Memory B cell (primary cell): Measurements from ENCODE around the gene TMCO6.
A peak's percentile ranks its signal among the peaks of the same experiment; 100 is the strongest.
"Not testable (repeated sequence)": the region's sequence is repeated elsewhere in the genome, so short reads cannot be mapped to it uniquely, and the experiment has no call there.

Source experiments
- ATAC-seq: fragments of 150-1000 bp; cut with Tn5 transposase; 2 replicates; pipeline ENCODE4 v1.10.0; 2021; ENCODE audit warnings: low read depth, mild to moderate bottlenecking, moderate library complexity
- DNase-seq, 2 donors: peaks; one replicate each; pipeline ENCODE4 v3.0.0; 2022; ENCODE audit warnings: low spot score in 2 of 2
- H3K27ac Mint-ChIP-seq: one replicate; pipeline ENCODE4 v1.8.0; 2022; ENCODE audit warnings: mild to moderate bottlenecking, moderate library complexity, mixed read lengths
- H3K27me3 Mint-ChIP-seq: one replicate; pipeline ENCODE4 v1.8.0; 2022; ENCODE audit warnings: mixed read lengths
- H3K36me3 Mint-ChIP-seq: one replicate; pipeline ENCODE4 v1.8.0; 2022; ENCODE audit warnings: mild to moderate bottlenecking, mixed read lengths
- H3K4me1 Mint-ChIP-seq: one replicate; pipeline ENCODE4 v1.8.0; 2022; ENCODE audit warnings: mixed read lengths
- H3K4me3 Mint-ChIP-seq: one replicate; pipeline ENCODE4 v1.8.0; 2022; ENCODE audit warnings: mild to moderate bottlenecking, moderate library complexity, mixed read lengths
- H3K9me3 Mint-ChIP-seq: one replicate; pipeline ENCODE4 v1.8.0; 2022; ENCODE audit warnings: mixed read lengths

The TMCO6 gene

GRCh38 chr5:140634103-140634502 lies 5.1 kb upstream of the TMCO6 start:
- ATAC-seq = no peak
- H3K36me3 Mint-ChIP-seq = no peaks in the 10 kb centered on the region
- H3K4me1 Mint-ChIP-seq = peaks cover 26% of the 10 kb centered on the region
- H3K4me3 Mint-ChIP-seq = no peak overlapping the region
- H3K9me3 Mint-ChIP-seq = no peaks in the 10 kb centered on the region
- peaks cover 3% of the 10 kb centered on the region for H3K27me3 Mint-ChIP-seq
- H3K27ac Mint-ChIP-seq = no peak overlapping the region
- no peak for DNase-seq

GRCh38 chr5:140635291-140636257 lies 3.7 kb upstream of the TMCO6 start:
- Mint-ChIP-seq H3K27me3 (peaks cover 3% of the 10 kb centered on the region), H3K4me1 (peaks cover 31% of the 10 kb centered on the region), H3K4me3 (no peak overlapping the region), H3K36me3 (no peaks in the 10 kb centered on the region), H3K27ac (no peak overlapping the region), H3K9me3 (no peaks in the 10 kb centered on the region)
- DNase-seq = no peak
- no peak for ATAC-seq

GRCh38 chr5:140637371-140638100 lies 1.7 kb upstream of the TMCO6 start:
- Mint-ChIP-seq H3K27me3 (no peaks in the 10 kb centered on the region), H3K27ac (peak overlapping the region; percentile 65), H3K4me3 (no peak overlapping the region), H3K4me1 (peaks cover 30% of the 10 kb centered on the region), H3K36me3 (no peaks in the 10 kb centered on the region), H3K9me3 (no peaks in the 10 kb centered on the region)
- ATAC-seq (no peak), DNase-seq (no peak)

GRCh38 chr5:140638898-140639147 lies 428 bp upstream of the TMCO6 start:
- Mint-ChIP-seq H3K27ac (peak overlapping the region; percentile 92), H3K4me3 (peak overlapping the region; percentile 94), H3K4me1 (peaks cover 21% of the 10 kb centered on the region)
- not testable (repeated sequence) for H3K27me3 Mint-ChIP-seq, DNase-seq, H3K9me3 Mint-ChIP-seq, ATAC-seq, H3K36me3 Mint-ChIP-seq

GRCh38 chr5:140641716-140642115 lies 2.5 kb downstream of the TMCO6 start:
- DNase-seq (no peak), ATAC-seq (no peak)
- no peak overlapping the region for H3K4me3 Mint-ChIP-seq
- peaks cover 22% of the 10 kb centered on the region for H3K4me1 Mint-ChIP-seq
- no peak overlapping the region for H3K27ac Mint-ChIP-seq
- H3K27me3 Mint-ChIP-seq = no peaks in the 10 kb centered on the region
- no peaks in the 10 kb centered on the region for H3K9me3 Mint-ChIP-seq
- peaks cover 8% of the 10 kb centered on the region for H3K36me3 Mint-ChIP-seq

GRCh38 chr5:140642718-140643117 lies 3.5 kb downstream of the TMCO6 start:
- ATAC-seq = no peak
- Mint-ChIP-seq H3K9me3 (no peaks in the 10 kb centered on the region), H3K27me3 (no peaks in the 10 kb centered on the region), H3K4me1 (peaks cover 25% of the 10 kb centered on the region), H3K36me3 (peaks cover 9% of the 10 kb centered on the region), H3K4me3 (no peak overlapping the region), H3K27ac (no peak overlapping the region)
- no peak for DNase-seq

- ATAC-seq = peak; percentile 7
- no peaks in the 10 kb centered on the region for H3K27me3 Mint-ChIP-seq
- peaks cover 17% of the 10 kb centered on the region for H3K4me1 Mint-ChIP-seq
These were observed 7.8 kb downstream of the TMCO6 start for GRCh38 chr5:140647042-140647419.

GRCh38 chr5:140658870-140659269 lies 19.6 kb downstream of the TMCO6 start:
- Mint-ChIP-seq H3K4me1 (no peaks in the 10 kb centered on the region), H3K9me3 (no peaks in the 10 kb centered on the region), H3K4me3 (no peak overlapping the region), H3K27me3 (no peaks in the 10 kb centered on the region), H3K36me3 (peaks cover 47% of the 10 kb centered on the region), H3K27ac (no peak overlapping the region)
- DNase-seq (no peak), ATAC-seq (no peak)

More at GRCh38 chr5:140647042-140647419, 7.8 kb downstream of the TMCO6 start:
- H3K27ac Mint-ChIP-seq = peak overlapping the region; percentile 100
- no peak for DNase-seq
- H3K9me3 Mint-ChIP-seq = no peaks in the 10 kb centered on the region
- H3K36me3 Mint-ChIP-seq = peaks cover 19% of the 10 kb centered on the region
- H3K4me3 Mint-ChIP-seq = peak overlapping the region; percentile 100

GRCh38 chr5:140660371-140660770 lies 21.1 kb downstream of the TMCO6 start:
- not testable (repeated sequence) for H3K4me3 Mint-ChIP-seq, H3K27me3 Mint-ChIP-seq, ATAC-seq, DNase-seq, H3K4me1 Mint-ChIP-seq, H3K27ac Mint-ChIP-seq, H3K9me3 Mint-ChIP-seq
- peaks cover 38% of the 10 kb centered on the region for H3K36me3 Mint-ChIP-seq

GRCh38 chr5:140664030-140664358 lies 24.7 kb downstream of the TMCO6 start:
- H3K4me3 Mint-ChIP-seq = peak overlapping the region; percentile 98
- peak overlapping the region; percentile 95 for H3K27ac Mint-ChIP-seq
- H3K27me3 Mint-ChIP-seq = no peaks in the 10 kb centered on the region
- peaks cover 24% of the 10 kb centered on the region for H3K4me1 Mint-ChIP-seq
- H3K36me3 Mint-ChIP-seq = peaks cover 35% of the 10 kb centered on the region
- ATAC-seq = no peak
- H3K9me3 Mint-ChIP-seq = peaks cover 2% of the 10 kb centered on the region
- no peak for DNase-seq

GRCh38 chr5:140664359-140665119 lies 25.3 kb downstream of the TMCO6 start, which contains the start of gene WDR55:
Gene WDR55 (plus strand): TSS chr5:140664904. CDS start chr5:140664913, 9 bp downstream.
- Mint-ChIP-seq H3K4me1 (peaks cover 24% of the 10 kb centered on the region), H3K9me3 (peaks cover 2% of the 10 kb centered on the region), H3K36me3 (peaks cover 39% of the 10 kb centered on the region), H3K27me3 (no peaks in the 10 kb centered on the region), H3K4me3 (peak within 1 kb of the TSS; percentile 98), H3K27ac (peak within 1 kb of the TSS; percentile 95)
- peak; percentile 84 to 87 for DNase-seq
- ATAC-seq = peak; percentile 96

GRCh38 chr5:140671035-140671434 lies 31.8 kb downstream of the TMCO6 start:
- H3K9me3 Mint-ChIP-seq, H3K27ac Mint-ChIP-seq, H3K27me3 Mint-ChIP-seq, DNase-seq, H3K4me3 Mint-ChIP-seq, ATAC-seq: not testable (repeated sequence)
- peaks cover 26% of the 10 kb centered on the region for H3K36me3 Mint-ChIP-seq
- H3K4me1 Mint-ChIP-seq = peaks cover 17% of the 10 kb centered on the region

GRCh38 chr5:140671472-140672125 lies 32.3 kb downstream of the TMCO6 start:
- Mint-ChIP-seq H3K36me3 (peaks cover 27% of the 10 kb centered on the region), H3K4me3 (no peak overlapping the region), H3K9me3 (no peaks in the 10 kb centered on the region), H3K27me3 (no peaks in the 10 kb centered on the region), H3K4me1 (peaks cover 14% of the 10 kb centered on the region), H3K27ac (no peak overlapping the region)
- DNase-seq (no peak), ATAC-seq (no peak)
